ENCODE results near the gene GPR65. TPM values are rescaled to one million over a fixed set of nuclear protein-coding genes. Genes with fewer than 3 reads are reported as not detected.

Gene GPR65
- polyA plus RNA-seq (ENCODE audit: insufficient read length in 4 of 4), result under 1 TPM; 0.38 to 0.51 (median 0.43) TPM

DNA sequence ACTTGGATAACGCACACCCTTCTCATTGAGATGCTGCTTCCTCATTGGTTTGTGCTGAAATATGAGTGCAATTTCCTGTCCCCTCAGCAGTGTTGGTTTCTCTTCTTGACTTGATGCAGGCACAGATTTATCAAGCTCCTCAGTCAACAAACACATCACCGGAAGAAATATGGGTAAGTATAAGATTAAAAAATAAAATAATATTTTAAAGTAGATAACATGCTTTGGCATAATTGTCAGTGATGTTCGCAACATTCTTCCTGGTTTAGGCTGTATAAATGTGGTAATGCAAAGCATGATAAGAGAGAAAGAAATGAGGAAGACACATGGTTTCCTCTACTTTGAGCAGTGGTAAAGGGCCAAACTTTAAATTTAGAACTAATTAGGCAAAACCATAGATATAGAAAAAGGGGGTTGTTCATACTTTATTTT, at the start of gene GPR65:
Gene GPR65, plus strand, starts transcription at position 86 of the 432 bp plus-strand sequence. CDS start 5,713 bp downstream, outside the sequence.
- DNase-seq (ENCODE audit: low read depth in 4 of 4, low spot score in 2 of 4), result no peak

DNA sequence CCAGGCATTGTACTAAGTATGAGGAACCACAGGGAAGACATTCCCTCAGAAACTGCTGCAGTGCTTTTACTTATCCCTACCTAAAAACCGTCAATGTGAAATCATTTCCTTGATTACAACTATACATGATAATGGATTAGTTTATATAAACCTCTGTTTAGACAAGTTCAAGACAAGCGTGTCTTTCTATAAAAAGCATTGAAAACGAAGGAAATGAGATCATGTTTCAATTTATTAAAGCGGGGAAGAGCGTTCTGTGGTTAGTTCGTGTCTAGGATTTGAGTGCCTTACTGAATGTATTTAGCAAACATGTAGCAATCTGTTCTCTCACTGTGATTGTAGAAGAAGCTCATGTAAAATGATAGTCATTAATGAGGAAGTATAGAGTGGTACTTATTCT, 49.4 kb upstream of the GPR65 start:
- DNase-seq (ENCODE audit: low read depth in 4 of 4, low spot score in 2 of 4), result no peak

GRCh38 chr14:87960013-87960787, 44.7 kb upstream of the GPR65 start:
- DNase-seq (ENCODE audit: low read depth in 4 of 4, low spot score in 2 of 4), result no peak

DNA sequence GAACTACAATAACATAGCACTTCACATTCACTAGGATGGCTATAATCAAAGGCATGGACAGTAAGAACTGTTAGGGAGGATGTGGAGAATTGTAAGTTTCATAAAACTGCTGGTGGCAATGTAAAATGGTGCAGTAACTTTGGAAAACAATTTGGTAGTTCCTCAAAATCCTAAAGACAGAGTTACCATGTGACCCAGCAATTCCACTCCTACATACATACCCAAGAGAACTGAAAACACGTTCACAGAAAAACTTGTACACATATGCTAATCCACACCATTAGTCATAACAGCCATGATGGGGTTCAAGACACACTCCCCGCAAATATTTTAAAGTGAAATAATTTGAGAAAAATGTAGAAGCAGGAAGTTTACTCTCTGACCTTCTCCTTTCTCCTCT, 43.7 kb upstream of the GPR65 start:
- DNase-seq (ENCODE audit: low read depth in 4 of 4, low spot score in 2 of 4), result no peak

GRCh38 chr14:87966816-87967215, 38.1 kb upstream of the GPR65 start:
- no peak for DNase-seq (ENCODE audit: low read depth in 4 of 4, low spot score in 2 of 4)

- DNase-seq (ENCODE audit: low read depth in 4 of 4, low spot score in 2 of 4), result no peak
Measured at GRCh38 chr14:87967496-87967895, 37.4 kb upstream of the GPR65 start.

- no peak for DNase-seq (ENCODE audit: low read depth in 4 of 4, low spot score in 2 of 4)
Measured at GRCh38 chr14:87971010-87971409, 33.9 kb upstream of the GPR65 start.

DNA sequence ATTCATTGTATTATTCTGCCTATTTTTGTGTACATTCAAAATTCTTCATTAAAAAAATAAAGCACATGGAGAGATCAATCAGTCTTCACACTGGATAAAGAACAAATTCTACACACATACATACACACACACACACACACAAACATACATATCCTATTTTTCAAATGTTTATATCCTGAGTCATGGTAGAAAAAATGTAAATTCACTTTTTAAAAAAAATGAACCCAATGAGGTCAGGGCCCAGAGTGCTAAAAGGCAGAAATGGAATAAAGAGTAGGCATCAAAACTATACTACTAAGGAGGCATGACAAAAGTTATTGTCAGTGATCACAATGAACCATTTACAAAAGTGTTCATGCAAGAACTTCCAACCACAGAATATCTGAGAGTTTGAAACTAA, 29.3 kb upstream of the GPR65 start:
- DNase-seq (ENCODE audit: low read depth in 4 of 4, low spot score in 2 of 4), result no peak

DNA sequence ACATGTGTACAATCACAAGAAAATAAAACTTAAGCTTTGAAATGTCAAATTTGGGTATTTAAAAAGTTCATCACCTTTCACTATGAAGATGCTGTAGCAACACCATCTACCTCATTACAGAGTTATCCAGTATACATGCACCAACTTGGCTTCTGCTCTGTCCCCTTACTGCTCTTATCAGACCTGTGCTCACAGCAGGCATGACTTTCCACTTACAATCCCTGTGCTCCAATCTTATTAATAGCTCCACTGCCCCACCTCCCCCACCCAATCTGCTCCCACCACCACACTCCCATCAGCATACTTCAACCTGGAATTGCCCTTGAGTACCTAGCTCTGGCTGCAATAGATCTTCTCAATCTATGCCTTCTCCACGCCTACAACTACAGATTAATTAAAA, 25.2 kb upstream of the GPR65 start:
- DNase-seq (ENCODE audit: low read depth in 4 of 4, low spot score in 2 of 4), result no peak

- DNase-seq (ENCODE audit: low read depth in 4 of 4, low spot score in 2 of 4), result no peak
Measured at GRCh38 chr14:87989221-87989955, 15.5 kb upstream of the GPR65 start.

DNA sequence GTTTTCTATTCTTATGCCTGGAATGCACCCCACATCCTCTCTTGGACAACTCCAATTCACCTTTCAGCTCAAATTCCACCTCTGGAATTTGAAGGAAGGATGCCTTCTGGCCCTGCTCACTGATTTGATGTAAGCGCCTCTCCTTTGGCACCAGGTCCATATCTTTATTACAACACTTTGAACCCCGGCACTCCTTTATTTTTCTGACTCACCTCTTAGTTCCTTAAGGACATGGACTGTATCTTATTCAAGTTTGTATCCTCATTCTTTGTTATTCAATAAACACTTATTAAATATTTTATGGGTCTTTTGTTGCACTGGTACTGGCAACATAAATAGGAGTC, 15.0 kb upstream of the GPR65 start:
- DNase-seq (ENCODE audit: low read depth in 4 of 4, low spot score in 2 of 4), result no peak

DNA sequence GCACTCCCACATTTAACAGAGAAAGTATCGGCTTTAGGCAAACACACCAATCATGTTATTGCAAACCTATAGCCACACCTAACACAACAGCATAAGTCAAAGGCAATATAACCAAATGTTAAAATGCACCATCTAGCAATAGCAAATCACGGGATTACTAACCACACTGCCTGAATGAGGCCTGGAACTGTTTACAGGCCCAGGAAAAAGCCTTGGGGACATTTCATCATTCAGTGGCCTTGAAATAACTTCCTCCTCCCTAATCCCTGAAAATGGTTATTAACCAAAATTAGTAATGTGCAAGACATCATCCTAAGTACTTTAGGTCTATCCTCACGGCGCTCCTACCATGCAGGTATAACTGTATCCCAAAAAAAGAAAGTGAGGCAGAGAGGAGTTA, 14.3 kb upstream of the GPR65 start:
- no peak for DNase-seq (ENCODE audit: low read depth in 4 of 4, low spot score in 2 of 4)

DNA sequence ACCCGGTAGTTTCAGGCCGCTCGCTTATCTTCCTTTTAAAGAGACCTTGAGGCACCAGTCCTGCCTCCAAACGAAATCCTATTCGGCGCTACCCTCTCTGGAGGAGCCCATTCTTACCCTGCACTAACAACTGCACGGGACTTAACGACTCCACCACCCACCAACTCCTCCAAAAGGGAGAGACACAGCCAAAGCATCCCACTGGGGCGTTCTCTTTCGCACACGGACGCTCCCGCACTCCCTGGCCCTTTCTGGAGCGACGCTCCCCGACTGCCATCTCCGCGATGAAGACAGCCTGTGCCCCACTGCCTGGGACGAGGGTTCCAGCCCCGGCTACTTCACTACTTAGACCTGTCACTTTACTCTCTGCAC, 12.6 kb upstream of the GPR65 start:
- peak in 3 of 4 donors; percentile 28 to 55 (median 38) for DNase-seq (ENCODE audit: low read depth in 4 of 4, low spot score in 2 of 4)

GRCh38 chr14:87992718-87993628, 12.0 kb upstream of the GPR65 start, which contains the start of gene GALC:
TSS of gene GALC (minus strand) at chr14:87993182. CDS start at chr14:87993164, 18 bp downstream.
- peak; percentile 64 to 81 (median 74) for DNase-seq (ENCODE audit: low read depth in 4 of 4, low spot score in 2 of 4)

GRCh38 chr14:87994974-87995373, 10.0 kb upstream of the GPR65 start:
- DNase-seq (ENCODE audit: low read depth in 4 of 4, low spot score in 2 of 4), result no peak

- DNase-seq (ENCODE audit: low read depth in 4 of 4, low spot score in 2 of 4), result no peak
Measured at GRCh38 chr14:87995500-87996290, 9.2 kb upstream of the GPR65 start.

DNA sequence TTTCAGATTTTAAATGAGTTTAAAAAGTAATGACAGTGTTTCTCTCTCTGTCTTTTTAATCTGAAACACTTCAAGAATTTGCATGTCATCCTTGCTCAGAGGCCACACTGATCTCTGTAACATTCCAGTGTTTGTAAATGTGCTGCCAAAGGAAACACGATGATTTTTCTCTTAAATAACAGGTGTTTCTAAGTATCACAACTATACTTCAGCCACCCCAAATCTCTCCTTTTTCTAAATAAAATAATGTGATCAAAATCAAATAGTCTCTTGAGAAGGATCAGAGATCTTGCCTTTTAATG, 8.7 kb upstream of the GPR65 start:
- DNase-seq (ENCODE audit: low read depth in 4 of 4, low spot score in 2 of 4), result no peak

DNA sequence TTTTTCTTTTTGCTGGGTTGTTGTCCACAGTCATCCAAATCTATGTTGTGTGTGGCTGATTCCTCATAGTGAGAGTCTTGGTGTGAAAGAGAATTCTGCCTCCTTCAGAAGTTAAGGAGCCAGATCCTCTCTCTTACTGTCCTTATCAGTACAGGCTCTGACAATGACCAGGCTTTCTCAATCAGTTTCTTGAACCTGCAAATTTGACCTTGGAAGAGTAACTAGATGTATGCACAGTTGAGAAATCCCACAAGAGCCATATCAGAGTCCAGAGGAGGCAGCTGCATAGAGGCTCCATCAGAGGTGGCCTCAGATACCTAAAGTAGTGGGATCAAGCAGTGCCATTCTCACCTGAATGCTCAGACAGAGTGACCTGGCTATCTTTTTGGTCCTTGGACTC, 6.5 kb upstream of the GPR65 start:
- DNase-seq (ENCODE audit: low read depth in 4 of 4, low spot score in 2 of 4), result no peak

GRCh38 chr14:87999277-87999676, 5.7 kb upstream of the GPR65 start:
- no peak for DNase-seq (ENCODE audit: low read depth in 4 of 4, low spot score in 2 of 4)

GRCh38 chr14:88002421-88003075, 2.4 kb upstream of the GPR65 start:
- DNase-seq (ENCODE audit: low read depth in 4 of 4, low spot score in 2 of 4), result no peak
